CD4-positive, alpha-beta T cell treated with Interleukin-6 for 4 hours (primary cell): ENCODE results near the gene LPIN3.
A peak's percentile ranks its signal among the peaks of the same experiment; 100 is the strongest.

Experiments used
- DNase-seq: peaks from one replicate; pipeline ENCODE4 v3.0.0-alpha.2; 2020; ENCODE audit warnings: mixed read lengths

Gene LPIN3

GRCh38 chr20:41327178-41327577, 13.4 kb upstream of the LPIN3 start:
- no peak for DNase-seq

GRCh38 chr20:41329435-41330342, 10.9 kb upstream of the LPIN3 start:
- DNase-seq = peak; percentile 71

GRCh38 chr20:41330343-41330720, 10.3 kb upstream of the LPIN3 start:
- no peak for DNase-seq

- no peak for DNase-seq
Measured at GRCh38 chr20:41330941-41331340, 9.7 kb upstream of the LPIN3 start.

GRCh38 chr20:41331731-41332130, 8.9 kb upstream of the LPIN3 start:
- no peak for DNase-seq

- DNase-seq = no peak
Measured at GRCh38 chr20:41334036-41334435, 6.6 kb upstream of the LPIN3 start.

GRCh38 chr20:41334443-41335421, 5.9 kb upstream of the LPIN3 start:
- no peak for DNase-seq

GRCh38 chr20:41335591-41335990, 5.0 kb upstream of the LPIN3 start:
- DNase-seq = no peak

- DNase-seq = no peak
Measured at GRCh38 chr20:41336711-41337492, 3.7 kb upstream of the LPIN3 start.

GRCh38 chr20:41339957-41340326, 679 bp upstream of the LPIN3 start:
- peak; percentile 88 for DNase-seq

GRCh38 chr20:41342474-41343464, 2.1 kb downstream of the LPIN3 start:
- no peak for DNase-seq

- no peak for DNase-seq
Measured at GRCh38 chr20:41344477-41344876, 3.9 kb downstream of the LPIN3 start.

GRCh38 chr20:41344938-41345728, 4.5 kb downstream of the LPIN3 start:
- DNase-seq = no peak

GRCh38 chr20:41345729-41346067, 5.1 kb downstream of the LPIN3 start:
- no peak for DNase-seq

GRCh38 chr20:41347523-41348429, 7.2 kb downstream of the LPIN3 start:
- DNase-seq = no peak

- no peak for DNase-seq
Measured at GRCh38 chr20:41348430-41349172, 8.0 kb downstream of the LPIN3 start.

GRCh38 chr20:41349266-41349665, 8.6 kb downstream of the LPIN3 start:
- no peak for DNase-seq

GRCh38 chr20:41349943-41350342, 9.3 kb downstream of the LPIN3 start:
- DNase-seq = no peak

- DNase-seq = no peak
Measured at GRCh38 chr20:41350408-41350962, 9.9 kb downstream of the LPIN3 start.
